Activated CD4-positive, alpha-beta T cell treated with anti-CD3 and anti-CD28 coated beads, Interleukin-2, amount 50 U/mL, for 16 hours (primary cell): ENCODE data around the gene DPF3.
A peak's percentile ranks its signal among the peaks of the same experiment; 100 is the strongest.

Experiments used
- DNase-seq: peaks from one replicate; pipeline ENCODE4 v3.0.0-alpha.2; 2020

DPF3 gene

DNA sequence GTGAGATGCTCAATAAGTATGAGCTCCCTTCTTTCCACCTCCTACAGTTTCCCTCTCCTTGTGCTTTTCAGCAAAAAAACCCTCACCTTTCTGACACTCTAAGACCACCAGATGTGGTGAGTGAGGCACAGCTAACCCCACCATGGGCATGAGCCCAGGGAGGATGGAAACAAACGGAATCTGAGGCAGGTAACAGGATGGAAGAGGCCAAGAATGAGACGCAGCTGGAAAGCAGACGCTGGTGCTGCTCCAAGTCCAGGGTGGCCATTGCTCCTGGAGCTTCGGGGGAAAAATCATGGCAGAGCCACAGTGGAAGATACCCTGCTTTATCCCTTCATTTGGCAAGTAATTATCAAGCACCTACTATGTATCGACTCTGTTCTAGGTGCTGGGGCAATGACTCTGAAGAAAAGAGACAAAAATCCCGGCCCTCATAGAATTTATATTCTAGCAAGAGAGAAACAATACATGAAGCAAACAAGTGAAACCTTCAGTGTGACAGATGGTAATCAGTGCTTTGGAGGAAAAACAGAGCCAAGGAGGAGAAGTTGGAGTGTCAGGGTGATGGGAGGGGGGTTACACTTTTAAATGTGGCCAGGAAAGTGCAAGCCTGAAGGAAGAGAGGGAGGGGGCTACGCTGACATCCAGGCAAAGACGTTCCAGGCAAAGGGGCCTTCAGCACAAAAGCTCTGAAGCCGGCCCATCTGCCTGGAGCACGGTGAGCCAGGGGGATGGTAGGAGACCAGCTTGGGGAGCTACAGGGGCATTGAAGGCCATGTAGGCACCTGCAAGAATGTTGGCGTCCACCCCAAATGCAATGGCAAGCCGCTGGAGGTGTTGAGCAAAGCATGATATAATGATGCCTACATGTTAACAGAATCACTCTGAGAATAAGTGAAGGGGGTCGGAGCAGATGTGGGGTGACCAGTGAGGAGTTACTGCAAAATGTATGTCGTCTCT, 154.2 kb downstream of the DPF3 start:
- DNase-seq = no peak

GRCh38 chr14:72738161-72738611, 155.7 kb downstream of the DPF3 start:
- no peak for DNase-seq

DNA sequence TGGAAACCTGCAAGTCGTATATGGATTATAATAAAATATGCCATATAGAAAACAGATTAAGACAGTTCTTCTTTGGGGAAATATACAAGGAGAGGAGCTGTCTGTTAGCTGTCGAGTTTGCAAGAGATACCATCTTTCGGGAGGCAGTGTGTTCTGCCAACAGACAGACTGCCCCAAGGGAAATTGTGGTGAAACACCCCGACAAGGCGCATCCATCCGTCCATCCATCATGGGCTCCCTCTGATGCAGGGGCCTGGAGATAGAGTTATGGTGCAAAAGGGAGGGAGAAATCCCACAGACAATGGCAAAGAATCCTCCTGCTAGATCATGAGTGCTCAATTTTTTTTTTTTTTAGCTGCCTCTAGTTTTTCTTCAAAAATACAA, 156.3 kb downstream of the DPF3 start:
- DNase-seq = no peak

DNA sequence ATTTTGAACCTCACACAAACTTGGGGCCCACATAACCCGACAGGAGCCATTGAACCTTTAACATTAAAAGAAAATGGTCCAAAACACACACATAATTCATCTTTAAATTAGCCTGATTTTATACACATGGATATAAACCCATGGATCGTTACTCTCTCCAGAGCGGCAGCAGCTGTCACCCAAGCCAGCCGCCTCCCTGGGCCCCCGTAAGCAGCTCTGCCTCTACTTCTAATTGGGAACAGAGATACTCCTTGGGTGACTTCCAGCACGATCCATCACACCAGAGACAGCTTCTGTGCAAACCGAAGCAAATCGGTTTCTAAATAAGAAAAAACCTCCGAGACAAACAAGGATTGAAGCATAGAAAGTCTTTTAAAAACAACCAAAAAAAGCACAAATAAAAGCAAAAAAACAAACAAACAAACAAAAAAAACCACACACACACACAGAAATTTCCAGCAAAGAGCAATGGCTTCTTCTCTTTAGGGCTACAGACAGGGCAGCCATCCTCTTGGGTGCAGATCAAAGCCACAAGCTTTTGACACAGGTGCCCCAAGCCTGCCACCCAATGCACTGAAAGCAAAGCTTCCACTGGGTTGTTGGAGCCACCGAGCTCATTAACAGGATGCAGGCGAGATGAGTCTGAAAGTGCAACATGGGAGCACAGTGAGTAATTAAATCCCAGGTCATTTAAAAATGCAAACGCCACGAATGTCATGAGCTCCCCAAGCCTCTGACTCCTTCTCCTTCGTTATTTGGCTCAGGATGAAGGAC, 156.9 kb downstream of the DPF3 start:
- DNase-seq = no peak

DNA sequence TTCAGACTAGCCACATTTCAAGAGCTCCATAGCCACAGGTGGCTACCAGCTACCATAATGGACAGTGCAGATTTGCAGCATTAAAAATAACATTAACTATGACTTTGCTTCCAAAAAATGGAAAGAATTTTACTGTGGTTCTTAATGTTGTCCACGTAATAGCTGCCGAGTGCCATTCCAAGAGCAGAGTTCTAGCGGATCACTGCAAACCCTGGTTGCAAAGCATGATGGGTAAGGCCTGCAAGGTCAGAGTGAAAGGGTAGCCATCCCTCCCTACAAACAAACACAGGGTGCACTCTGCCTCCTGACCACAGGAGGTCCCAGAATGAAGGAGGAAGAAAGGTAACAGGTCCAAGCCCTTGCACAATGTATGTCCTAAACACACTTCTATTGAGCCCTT, 157.6 kb downstream of the DPF3 start:
- no peak for DNase-seq

GRCh38 chr14:72732022-72732780, 161.7 kb downstream of the DPF3 start:
- DNase-seq = no peak

- no peak for DNase-seq
Measured at GRCh38 chr14:72731252-72732020, 162.5 kb downstream of the DPF3 start.

DNA sequence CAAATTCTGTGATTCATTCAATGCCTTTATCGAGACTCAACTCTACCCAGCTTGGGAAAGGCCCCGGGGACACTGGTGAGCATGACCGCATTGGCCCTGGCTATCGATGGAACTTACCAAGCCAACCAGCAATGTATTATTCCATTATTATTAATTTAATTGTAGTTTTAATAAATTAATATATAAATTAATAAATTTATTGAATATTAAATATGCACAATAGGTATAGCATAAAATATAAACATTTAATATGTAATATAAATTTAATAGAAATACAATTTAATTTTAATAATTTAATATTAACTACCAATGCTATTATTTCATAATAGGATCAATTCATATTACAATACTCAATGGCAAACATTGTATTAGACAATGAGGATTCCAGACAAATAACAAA, 163.4 kb downstream of the DPF3 start:
- no peak for DNase-seq

GRCh38 chr14:72726444-72726843, 167.5 kb downstream of the DPF3 start:
- no peak for DNase-seq

GRCh38 chr14:72723858-72724530, 169.9 kb downstream of the DPF3 start:
- DNase-seq = no peak

DNA sequence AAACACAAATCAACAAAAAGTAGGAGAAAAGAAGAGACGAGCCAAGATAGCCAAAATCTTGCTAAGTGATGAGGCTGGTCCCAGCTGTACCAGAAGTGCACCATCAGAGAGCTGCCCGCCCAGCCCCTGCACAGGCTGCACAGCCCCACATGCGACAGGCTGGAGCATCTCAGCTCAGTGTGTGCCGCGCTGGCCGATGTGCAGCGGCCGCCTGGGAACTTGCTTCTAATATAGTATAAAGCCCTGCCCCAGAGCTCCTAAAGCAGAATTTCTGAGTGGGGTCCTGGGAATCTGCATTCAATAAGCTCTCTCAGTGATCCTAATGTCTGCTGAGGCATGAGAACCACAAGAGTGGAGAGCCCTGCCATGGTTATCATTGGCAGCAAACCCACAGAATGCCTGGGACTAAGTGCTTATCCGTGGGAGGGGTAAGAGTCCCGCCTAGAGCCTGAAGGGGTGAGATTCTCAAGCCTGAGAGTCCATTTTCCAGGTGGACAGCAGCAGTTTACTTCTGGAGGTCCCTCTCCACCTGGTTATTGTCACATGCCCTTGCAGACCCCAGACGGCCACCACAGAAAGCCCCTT, 171.6 kb downstream of the DPF3 start:
- DNase-seq = no peak

- DNase-seq = no peak
Measured at GRCh38 chr14:72721083-72721482, 172.8 kb downstream of the DPF3 start.

DNA sequence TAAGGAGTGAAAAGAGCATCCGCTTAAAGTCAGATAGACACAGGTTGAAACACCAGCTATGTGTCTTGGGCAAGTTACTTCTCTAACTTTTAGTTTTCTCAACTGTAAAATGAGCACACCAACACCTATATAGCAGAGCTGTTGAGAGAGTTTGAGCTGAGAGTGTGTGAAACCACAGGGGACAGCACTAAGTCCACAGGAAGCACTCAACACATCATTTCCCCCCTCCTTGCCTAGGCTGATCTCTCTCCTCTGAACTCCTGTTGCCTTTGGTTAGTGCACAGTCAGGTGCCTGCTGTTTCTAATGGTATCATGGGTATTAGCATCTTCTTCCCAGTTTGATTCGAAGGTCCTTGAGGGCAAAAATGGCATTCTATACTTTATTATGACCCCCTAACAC, 176.7 kb downstream of the DPF3 start:
- no peak for DNase-seq

GRCh38 chr14:72716476-72716875, 177.4 kb downstream of the DPF3 start:
- no peak for DNase-seq

DNA sequence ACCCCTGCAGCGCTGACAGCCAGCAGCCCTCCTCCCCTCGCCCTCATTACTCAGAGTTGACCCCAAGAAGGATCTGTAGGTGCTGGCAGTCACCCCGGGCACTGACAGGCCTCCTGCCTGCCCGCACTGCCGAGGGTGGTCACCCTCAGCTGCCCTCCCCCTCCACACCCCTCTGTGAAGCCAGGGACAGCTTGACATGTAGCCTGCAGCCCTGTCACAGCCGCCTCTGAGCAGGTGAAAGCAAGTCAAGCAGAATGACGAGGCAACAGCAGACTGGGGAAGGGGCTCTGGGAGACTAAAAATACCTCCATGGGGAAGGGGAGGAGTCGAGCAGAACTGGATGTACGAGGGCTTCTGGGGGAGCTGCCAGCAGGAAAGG, 178.1 kb downstream of the DPF3 start:
- no peak for DNase-seq

DNA sequence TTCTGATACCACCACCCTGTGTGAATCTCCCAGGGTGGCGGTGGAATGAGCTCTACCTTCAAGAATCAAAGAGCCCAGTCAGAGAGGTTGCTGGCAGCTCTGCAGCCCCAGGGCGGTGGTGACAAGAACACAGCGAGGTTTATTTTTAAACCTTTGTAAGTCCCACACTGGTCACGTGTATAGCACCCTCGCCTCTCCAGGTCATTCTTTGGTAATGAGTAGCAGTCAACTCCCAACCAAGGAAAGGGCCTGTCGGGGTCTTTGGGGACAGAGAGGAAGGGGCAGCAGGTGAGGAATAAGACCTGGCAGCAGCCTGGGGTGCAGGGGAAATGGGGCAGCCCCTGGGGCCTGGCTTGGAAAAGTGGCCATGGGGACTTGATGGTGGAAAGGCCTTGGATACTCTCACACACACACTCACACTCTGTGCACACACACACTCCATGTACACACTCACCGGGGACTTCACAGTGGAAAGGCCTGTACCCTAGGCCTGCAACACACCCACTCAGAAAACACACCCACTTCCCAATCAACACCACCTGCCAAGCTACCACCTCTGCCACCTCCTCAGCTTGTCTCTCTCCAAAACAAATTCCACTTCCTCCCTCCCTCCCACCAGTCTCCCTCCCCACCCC, 178.6 kb downstream of the DPF3 start:
- DNase-seq = no peak

DNA sequence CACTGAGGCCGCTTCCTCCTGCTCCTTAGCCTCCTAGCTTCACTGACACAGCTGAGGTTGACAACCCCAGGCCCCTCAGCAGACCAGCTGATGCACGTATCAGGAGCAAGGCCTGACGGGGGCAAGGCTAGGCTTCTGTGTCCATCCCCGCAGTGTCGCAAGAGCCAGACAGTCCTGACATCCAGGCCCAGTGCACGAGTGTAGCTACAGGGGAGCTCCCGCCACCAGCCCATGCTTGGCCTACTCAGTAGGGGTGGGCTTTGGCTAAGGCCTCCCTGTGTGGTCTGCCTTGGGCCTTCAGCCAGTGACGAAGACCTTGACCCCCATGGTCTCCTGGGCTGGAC, 179.1 kb downstream of the DPF3 start:
- DNase-seq = no peak

DNA sequence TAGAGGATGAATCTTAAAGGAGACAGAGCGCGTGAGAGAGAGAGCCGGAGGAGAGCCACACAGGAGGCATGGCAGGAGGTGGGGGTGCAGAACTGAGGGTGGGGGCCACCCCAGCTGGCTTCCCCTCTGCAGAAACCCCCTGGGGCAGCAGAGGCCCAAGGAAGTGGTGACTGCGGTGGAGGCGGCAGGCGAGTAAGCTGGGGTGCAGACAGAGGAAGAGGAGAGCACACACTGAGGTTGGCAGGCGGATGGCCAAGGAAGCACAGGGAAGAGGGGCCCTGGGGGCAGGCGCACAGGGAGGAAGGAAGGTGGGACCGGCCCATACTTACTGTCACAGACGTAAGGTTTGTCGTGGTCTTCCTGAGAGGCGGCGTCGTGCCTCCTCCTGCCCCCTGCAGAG, 179.8 kb downstream of the DPF3 start:
- DNase-seq = peak; percentile 24

- DNase-seq = no peak
Measured at GRCh38 chr14:72711936-72712335, 182.0 kb downstream of the DPF3 start.

- no peak for DNase-seq
Measured at GRCh38 chr14:72709916-72710611, 183.8 kb downstream of the DPF3 start.
